Ascending aorta (tissue), 2 donors: Measurements from ENCODE around the gene KRTAP10-2. TPM values are rescaled to one million over a fixed set of nuclear protein-coding genes. Genes with fewer than 3 reads are reported as not detected.
"Not testable (repeated sequence)": the region's sequence is repeated elsewhere in the genome, so short reads cannot be mapped to it uniquely, and the experiment has no call there.

ENCODE experiments used
- DNase-seq, 2 donors: peaks; one replicate each; pipeline ENCODE4 v3.0.0-alpha.2; 2019; ENCODE audit warnings: low spot score in 2 of 2
- H3K27ac ChIP-seq, 2 donors: fragments of 200-600 bp; sonication (generic); one replicate each; pipeline ENCODE4 v1.5.1; 2016 to 2017; ENCODE audit warnings: mild to moderate bottlenecking in 1 of 2
- H3K27me3 ChIP-seq: fragments of 200-600 bp; sonication (generic); one replicate; pipeline ENCODE4 v1.5.1; 2017
- H3K36me3 ChIP-seq, 2 donors: fragments of 200-600 bp; sonication (generic); one replicate each; pipeline ENCODE4 v1.5.1; 2016
- H3K4me1 ChIP-seq, 2 donors: fragments of 200-600 bp; sonication (generic); one replicate each; pipeline ENCODE4 v1.5.1; 2016 to 2017; ENCODE audit warnings: mild to moderate bottlenecking in 1 of 2
- H3K4me3 ChIP-seq, 2 donors: fragments of 200-600 bp; sonication (generic); one replicate each; pipeline ENCODE4 v1.5.1; 2016 to 2017; ENCODE audit warnings: mild to moderate bottlenecking in 1 of 2
- H3K9me3 ChIP-seq, 2 donors: fragments of 200-600 bp; sonication (generic); one replicate each; pipeline ENCODE4 v1.5.1; 2016
- intact Hi-C: fragments of 100-400 bp; cut with DNase I; formaldehyde crosslinking; loops from one replicate; pipeline ENCODE4 v1.15.1; 2023
- total RNA-seq: library from RNA; depleted of rRNA; stranded (reverse); fragments of >200 nt; gene quantifications from one replicate; pipeline ENCODE4 v1.1.0, GENCODE V29; 2016
- TF ChIP-seq, protein P1 (sequence below), 3 experiments: fragments of 200-600 bp in 2 of 3; fragments of 450-650 bp in 1 of 3; sonication (generic) in 2 of 3; IDR thresholded peaks; one replicate each; pipeline ENCODE4 v1.5.1; 2016 to 2019; ENCODE audit warnings: antibody characterized with exemption in 3 of 3, mild to moderate bottlenecking in 1 of 3, moderate library complexity in 1 of 3

The KRTAP10-2 gene
- total RNA-seq, 1 donor from 2014 or later = not detected

GRCh38 chr21:44558695-44559094 is 7.4 kb upstream of the KRTAP10-2 start, which contains the start of gene KRTAP10-3:
Gene KRTAP10-3, minus strand, starts transcription at chr21:44558795. Its CDS starts 80 bp downstream, at chr21:44558715.
- H3K27ac ChIP-seq = no peak within 1 kb of the TSS
- peaks cover 0 to 12% of the 10 kb centered on the region in 2 donors for H3K9me3 ChIP-seq
- intact Hi-C loops = no loop called here

GRCh38 chr21:44558329-44558675 is 7.0 kb upstream of the KRTAP10-2 start:
- H3K4me1 ChIP-seq, H3K27ac ChIP-seq, intact Hi-C loops, H3K4me3 ChIP-seq, H3K27me3 ChIP-seq, H3K36me3 ChIP-seq, DNase-seq: not testable (repeated sequence)
- H3K9me3 ChIP-seq = peaks cover 0 to 12% of the 10 kb centered on the region in 2 donors

More at GRCh38 chr21:44558695-44559094, 7.4 kb upstream of the KRTAP10-2 start, which contains the start of gene KRTAP10-3:
- Histone ChIP-seq H3K4me3 (no peak within 1 kb of the TSS), H3K27me3 (no peaks in the 10 kb centered on the region), H3K4me1 (no peaks in the 10 kb centered on the region), H3K36me3 (no peaks in the 10 kb centered on the region)
- DNase-seq = no peak
- TF ChIP-seq, protein P1, sequence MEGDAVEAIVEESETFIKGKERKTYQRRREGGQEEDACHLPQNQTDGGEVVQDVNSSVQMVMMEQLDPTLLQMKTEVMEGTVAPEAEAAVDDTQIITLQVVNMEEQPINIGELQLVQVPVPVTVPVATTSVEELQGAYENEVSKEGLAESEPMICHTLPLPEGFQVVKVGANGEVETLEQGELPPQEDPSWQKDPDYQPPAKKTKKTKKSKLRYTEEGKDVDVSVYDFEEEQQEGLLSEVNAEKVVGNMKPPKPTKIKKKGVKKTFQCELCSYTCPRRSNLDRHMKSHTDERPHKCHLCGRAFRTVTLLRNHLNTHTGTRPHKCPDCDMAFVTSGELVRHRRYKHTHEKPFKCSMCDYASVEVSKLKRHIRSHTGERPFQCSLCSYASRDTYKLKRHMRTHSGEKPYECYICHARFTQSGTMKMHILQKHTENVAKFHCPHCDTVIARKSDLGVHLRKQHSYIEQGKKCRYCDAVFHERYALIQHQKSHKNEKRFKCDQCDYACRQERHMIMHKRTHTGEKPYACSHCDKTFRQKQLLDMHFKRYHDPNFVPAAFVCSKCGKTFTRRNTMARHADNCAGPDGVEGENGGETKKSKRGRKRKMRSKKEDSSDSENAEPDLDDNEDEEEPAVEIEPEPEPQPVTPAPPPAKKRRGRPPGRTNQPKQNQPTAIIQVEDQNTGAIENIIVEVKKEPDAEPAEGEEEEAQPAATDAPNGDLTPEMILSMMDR (IDR thresholded peaks at IDR 0.05) = no peak

- H3K27ac ChIP-seq = no peak overlapping the region
- intact Hi-C loops = no loop called here
- no peak for DNase-seq
- no peak overlapping the region for H3K4me3 ChIP-seq
- H3K9me3 ChIP-seq = peaks cover 0 to 8% of the 10 kb centered on the region in 2 donors
- no peaks in the 10 kb centered on the region for H3K27me3 ChIP-seq
- H3K36me3 ChIP-seq = no peaks in the 10 kb centered on the region
- no peaks in the 10 kb centered on the region for H3K4me1 ChIP-seq
- TF ChIP-seq, protein P1 (IDR thresholded peaks at IDR 0.05) = no peak
These were observed 6.4 kb upstream of the KRTAP10-2 start for GRCh38 chr21:44557491-44558328.

GRCh38 chr21:44556879-44557278 is 5.6 kb upstream of the KRTAP10-2 start:
- no peak for DNase-seq
- Histone ChIP-seq H3K27ac (no peak overlapping the region), H3K9me3 (no peaks in the 10 kb centered on the region), H3K4me3 (no peak overlapping the region), H3K4me1 (no peaks in the 10 kb centered on the region), H3K27me3 (no peaks in the 10 kb centered on the region), H3K36me3 (no peaks in the 10 kb centered on the region)
- intact Hi-C loops = no loop called here
- TF ChIP-seq, protein P1 (IDR thresholded peaks at IDR 0.05) = no peak

DNA sequence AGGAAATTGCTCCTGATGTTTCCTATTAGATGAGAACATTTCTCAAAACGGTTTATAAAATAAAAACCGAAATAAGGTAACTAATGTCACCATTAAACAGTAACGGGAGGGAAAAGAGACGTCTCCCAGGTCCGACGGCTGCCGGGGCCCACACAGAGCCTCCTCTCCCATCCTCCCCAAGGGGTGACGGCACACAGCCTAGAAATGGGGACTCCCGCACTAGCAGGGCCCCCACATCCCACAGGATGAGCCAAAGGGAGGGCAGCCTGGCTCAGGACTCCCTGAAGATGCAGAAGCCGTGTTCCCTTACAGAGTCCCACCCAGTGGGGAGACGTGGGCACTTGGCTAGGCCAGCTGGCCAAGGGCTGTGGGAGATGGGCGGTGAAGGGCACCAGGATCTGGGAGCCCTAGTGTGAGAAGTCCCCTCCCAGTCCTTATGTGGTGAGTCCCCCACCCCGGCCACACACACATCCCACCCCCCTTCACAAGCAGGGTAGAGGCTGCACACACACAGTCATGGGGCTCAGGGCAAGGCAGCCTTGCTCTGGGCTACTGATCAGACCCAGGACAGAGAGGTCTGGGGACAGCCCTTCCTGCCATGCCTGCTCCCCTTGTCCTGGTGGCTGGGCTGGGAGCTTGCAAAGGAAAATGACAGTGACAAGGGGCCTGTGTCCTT is 4.0 kb upstream of the KRTAP10-2 start:
- no peaks in the 10 kb centered on the region for H3K4me1 ChIP-seq
- H3K27ac ChIP-seq = no peak overlapping the region
- TF ChIP-seq, protein P1 (IDR thresholded peaks at IDR 0.05) = no peak
- H3K27me3 ChIP-seq = no peaks in the 10 kb centered on the region
- H3K36me3 ChIP-seq = no peaks in the 10 kb centered on the region
- H3K9me3 ChIP-seq = no peaks in the 10 kb centered on the region
- H3K4me3 ChIP-seq = no peak overlapping the region
- intact Hi-C loops = no loop called here
- DNase-seq = no peak

- H3K9me3 ChIP-seq = no peaks in the 10 kb centered on the region
- intact Hi-C loops = no loop called here
- TF ChIP-seq, protein P1 (IDR thresholded peaks at IDR 0.05) = no peak
- no peak for DNase-seq
- H3K4me1 ChIP-seq = no peaks in the 10 kb centered on the region
- no peak overlapping the region for H3K27ac ChIP-seq
- H3K4me3 ChIP-seq = no peak overlapping the region
- H3K27me3 ChIP-seq = no peaks in the 10 kb centered on the region
- no peaks in the 10 kb centered on the region for H3K36me3 ChIP-seq
These were observed 1.4 kb upstream of the KRTAP10-2 start for GRCh38 chr21:44552681-44553080.
